Effector memory CD4-positive, alpha-beta T cell (primary cell): ENCODE measurements around the gene RPS24.
A peak's percentile ranks its signal among the peaks of the same experiment; 100 is the strongest.
"Not testable (repeated sequence)": the region's sequence is repeated elsewhere in the genome, so short reads cannot be mapped to it uniquely, and the experiment has no call there.

Source experiments
- DNase-seq, 3 donors: peaks; one replicate each; pipeline ENCODE4 v3.0.0-alpha.2; 2020
- H3K27ac ChIP-seq: 2 replicates; pipeline ENCODE4 v1.7.0; 2013; ENCODE audit warnings: mild to moderate bottlenecking, low read length, moderate library complexity; ENCODE audit not compliant: insufficient read depth, poor library complexity, severe bottlenecking
- H3K27me3 ChIP-seq: replicated peaks from 2 replicates; pipeline ENCODE4 v1.7.0; 2013; ENCODE audit warnings: mild to moderate bottlenecking, low read length; ENCODE audit not compliant: insufficient read depth, control insufficient read depth, poor library complexity, severe bottlenecking
- H3K36me3 ChIP-seq: 2 replicates; pipeline ENCODE4 v1.7.0; 2013; ENCODE audit warnings: mild to moderate bottlenecking, low read length, moderate library complexity; ENCODE audit not compliant: control insufficient read depth, insufficient read depth
- H3K4me1 ChIP-seq: 2 replicates; pipeline ENCODE4 v1.7.0; 2013; ENCODE audit warnings: low read length, mild to moderate bottlenecking; ENCODE audit not compliant: control insufficient read depth, insufficient read depth, poor library complexity, severe bottlenecking
- H3K4me3 ChIP-seq: 2 replicates; pipeline ENCODE4 v1.7.0; 2013; ENCODE audit warnings: low read length, low read depth, mild to moderate bottlenecking; ENCODE audit not compliant: insufficient read depth, poor library complexity, severe bottlenecking
- H3K9me3 ChIP-seq: 2 replicates; pipeline ENCODE4 v1.7.0; 2013; ENCODE audit warnings: mild to moderate bottlenecking, low read length, moderate library complexity; ENCODE audit not compliant: control insufficient read depth
- total RNA-seq, 3 donors: gene quantifications; one replicate each; lab custom pipeline; 2026; lab: John Stamatoyannopoulos, UW

RPS24 gene
- 544 to 798 (median 696) reads per million in 3 donors for total RNA-seq

DNA sequence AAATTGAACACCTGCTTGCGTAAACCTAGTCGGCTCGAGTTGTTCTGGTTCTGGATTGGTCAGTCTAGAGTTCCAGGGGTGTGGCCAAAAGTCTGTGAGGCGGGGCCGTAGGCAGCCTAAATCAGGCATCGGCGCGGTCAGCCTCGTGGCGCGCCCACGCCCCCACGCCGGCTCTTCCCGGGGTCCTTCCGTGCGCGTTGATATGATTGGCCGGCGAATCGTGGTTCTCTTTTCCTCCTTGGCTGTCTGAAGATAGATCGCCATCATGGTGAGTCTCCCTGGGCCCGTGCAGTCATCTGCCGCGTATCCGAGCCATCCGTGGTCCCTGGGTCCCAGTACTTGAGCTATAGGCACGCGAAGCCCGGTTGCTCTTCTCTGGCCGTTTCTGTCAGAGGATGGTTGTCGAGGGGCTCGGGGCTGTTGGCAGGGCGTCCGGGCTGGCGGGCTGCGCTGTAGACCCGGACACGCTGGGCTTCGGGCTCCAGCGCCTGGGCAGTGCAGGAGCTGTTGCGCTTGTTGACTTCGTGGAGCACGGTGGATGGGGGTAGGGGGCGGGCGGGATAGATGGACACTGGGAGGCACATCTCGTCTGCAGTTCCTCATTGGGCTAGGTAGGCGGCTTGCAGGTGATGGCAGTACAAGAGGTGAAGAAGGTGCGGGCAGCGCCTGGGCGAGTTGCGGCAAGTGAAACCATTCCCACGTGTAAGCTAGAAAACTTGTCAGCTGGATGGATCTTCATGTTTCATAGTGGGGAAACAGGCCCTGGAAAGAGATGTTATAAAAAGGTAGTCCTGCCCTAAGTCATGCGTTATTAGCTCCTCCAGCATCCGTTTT lies at the start of gene RPS24:
TSS of gene RPS24 (plus strand) at position 227 of the 834 bp plus-strand sequence. CDS start at position 266, 39 bp downstream.
- Histone ChIP-seq H3K4me3 (peak within 1 kb of the TSS; percentile 96), H3K27me3 (no peaks in the 10 kb centered on the region), H3K36me3 (peaks cover 37% of the 10 kb centered on the region), H3K27ac (peak within 1 kb of the TSS; percentile 54), H3K4me1 (peaks cover 36% of the 10 kb centered on the region), H3K9me3 (no peaks in the 10 kb centered on the region)
- DNase-seq = peak; percentile 87 to 90 (median 89)

DNA sequence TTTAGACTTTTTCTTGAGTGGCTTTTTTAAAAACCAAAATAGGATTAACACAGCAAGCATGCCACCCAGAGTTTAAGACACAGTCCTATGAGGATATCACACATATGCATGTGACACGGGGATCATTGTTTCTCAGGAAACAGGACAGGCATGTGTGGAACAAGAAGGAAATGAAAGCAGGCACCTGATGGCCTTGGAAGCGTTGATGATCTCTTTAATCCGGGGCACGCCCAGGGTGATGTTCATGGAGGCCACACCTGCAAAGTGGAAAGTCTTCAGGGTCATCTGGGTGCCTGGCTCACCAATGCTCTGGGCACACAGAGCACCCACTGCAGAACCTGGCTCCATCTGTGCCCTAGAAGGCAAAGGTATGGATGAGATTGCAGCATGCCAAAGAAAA lies 48.7 kb upstream of the RPS24 start:
- Histone ChIP-seq H3K27me3 (no peaks in the 10 kb centered on the region), H3K36me3 (peaks cover 87% of the 10 kb centered on the region), H3K4me3 (no peak overlapping the region), H3K4me1 (no peaks in the 10 kb centered on the region), H3K27ac (no peak overlapping the region), H3K9me3 (no peaks in the 10 kb centered on the region)
- no peak for DNase-seq

DNA sequence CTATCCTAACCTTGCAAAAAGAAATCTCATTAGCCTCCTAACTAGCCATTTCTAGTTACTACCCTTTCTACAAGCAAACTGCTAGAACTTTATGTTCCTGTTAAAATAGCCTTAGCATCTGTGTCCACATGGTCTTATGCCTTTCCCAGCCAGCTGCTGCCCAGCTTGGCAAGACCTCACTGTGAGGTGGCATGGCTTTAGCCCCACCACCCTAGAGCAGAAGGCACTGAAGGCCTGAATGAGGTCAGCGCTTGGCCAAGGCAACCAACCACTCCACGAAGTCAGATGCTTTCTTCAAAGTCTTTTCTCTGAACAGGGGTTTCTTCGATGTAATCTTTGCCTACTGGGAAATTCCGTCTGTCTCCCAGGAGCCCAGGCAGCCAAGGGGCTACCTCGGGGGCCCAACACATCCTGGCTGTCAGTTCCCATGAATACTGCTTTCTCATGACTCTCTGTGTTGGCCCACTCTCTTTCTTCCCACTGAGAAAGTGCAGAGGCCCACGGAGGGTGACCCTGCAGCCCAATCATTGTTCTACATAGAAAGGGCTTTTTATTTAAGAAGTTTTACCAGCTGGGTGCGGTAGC lies 45.9 kb upstream of the RPS24 start:
- no peak for DNase-seq
- Histone ChIP-seq H3K4me3 (no peak overlapping the region), H3K36me3 (peaks cover 79% of the 10 kb centered on the region), H3K4me1 (no peaks in the 10 kb centered on the region), H3K27me3 (no peaks in the 10 kb centered on the region), H3K27ac (no peak overlapping the region), H3K9me3 (no peaks in the 10 kb centered on the region)

DNA sequence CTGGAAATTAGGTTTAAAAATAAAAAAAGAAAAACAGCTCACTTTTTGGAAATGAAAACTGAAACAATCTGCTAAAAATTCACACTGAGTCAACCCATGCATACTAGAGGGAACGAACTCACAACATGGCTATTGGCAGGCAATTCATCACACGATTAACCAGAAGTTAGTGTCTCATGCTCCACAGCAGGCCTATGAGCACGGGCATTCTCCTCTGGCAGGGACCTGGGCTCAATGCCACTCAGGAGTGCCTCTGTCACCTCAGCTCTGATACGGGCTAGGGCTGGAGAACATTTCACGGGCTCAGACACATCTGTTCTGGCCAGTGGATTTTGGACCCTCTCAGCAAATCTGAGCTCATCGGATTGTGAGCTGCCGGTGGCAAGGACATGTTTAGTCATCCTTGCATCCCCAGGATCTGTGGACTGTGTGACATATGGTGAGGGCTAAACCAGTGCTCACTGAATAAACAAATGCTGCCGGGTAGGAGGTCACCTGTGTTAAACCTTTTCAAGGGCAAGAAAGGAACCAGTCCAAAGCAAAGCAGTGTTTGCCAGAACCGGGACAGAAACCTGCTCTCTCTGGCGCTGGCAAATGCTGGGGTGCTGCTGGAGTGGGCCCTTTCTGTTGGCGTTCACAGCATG lies 44.5 kb upstream of the RPS24 start:
- no peaks in the 10 kb centered on the region for H3K9me3 ChIP-seq
- no peak for DNase-seq
- peaks cover 85% of the 10 kb centered on the region for H3K36me3 ChIP-seq
- H3K4me1 ChIP-seq = no peaks in the 10 kb centered on the region
- no peak overlapping the region for H3K4me3 ChIP-seq
- no peaks in the 10 kb centered on the region for H3K27me3 ChIP-seq
- no peak overlapping the region for H3K27ac ChIP-seq

DNA sequence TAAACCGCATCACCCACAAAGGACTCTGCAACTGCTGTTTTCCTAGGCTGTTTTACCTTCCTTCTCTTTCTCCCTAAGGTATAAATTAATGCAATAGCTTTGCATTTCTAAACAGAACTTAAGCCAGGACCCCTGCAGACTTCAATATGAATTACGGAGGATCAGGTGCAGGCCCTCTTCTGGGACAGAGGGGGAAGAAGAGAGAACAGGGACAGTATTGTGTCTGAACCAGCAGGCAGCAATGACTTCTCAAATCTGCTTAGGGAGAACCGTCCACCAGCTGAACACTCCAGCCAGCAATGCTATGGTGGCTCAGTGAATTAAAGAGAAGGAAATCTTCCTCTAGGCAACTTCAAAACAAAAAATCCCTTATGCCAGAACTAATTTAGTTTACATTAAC lies 40.0 kb upstream of the RPS24 start:
- no peaks in the 10 kb centered on the region for H3K9me3 ChIP-seq
- H3K4me3 ChIP-seq = no peak overlapping the region

DNA sequence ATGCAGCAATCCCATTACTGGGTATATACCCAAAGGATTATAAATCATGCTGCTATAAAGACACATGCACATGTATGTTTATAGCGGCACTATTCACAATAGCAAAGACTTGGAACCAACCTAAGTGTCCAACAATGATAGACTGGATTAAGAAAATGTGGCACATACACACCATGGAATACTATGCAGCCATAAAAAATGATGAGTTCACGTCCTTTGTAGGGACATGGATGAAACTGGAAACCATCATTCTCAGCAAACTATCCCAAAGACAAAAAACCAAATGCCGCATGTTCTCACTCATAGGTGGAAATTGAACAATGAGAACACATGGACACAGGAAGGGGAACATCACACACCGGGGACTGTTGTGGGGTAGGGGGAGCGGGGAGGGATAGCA lies 34.9 kb upstream of the RPS24 start:
- not testable (repeated sequence) for H3K4me3 ChIP-seq, H3K4me1 ChIP-seq, H3K27me3 ChIP-seq, H3K27ac ChIP-seq, H3K9me3 ChIP-seq, DNase-seq
- H3K36me3 ChIP-seq = peaks cover 52% of the 10 kb centered on the region

More for the DNA sequence above, 40.0 kb upstream of the RPS24 start:
- Histone ChIP-seq H3K36me3 (peaks cover 46% of the 10 kb centered on the region), H3K27ac (no peak overlapping the region), H3K4me1 (no peaks in the 10 kb centered on the region), H3K27me3 (no peaks in the 10 kb centered on the region)
- DNase-seq = no peak

DNA sequence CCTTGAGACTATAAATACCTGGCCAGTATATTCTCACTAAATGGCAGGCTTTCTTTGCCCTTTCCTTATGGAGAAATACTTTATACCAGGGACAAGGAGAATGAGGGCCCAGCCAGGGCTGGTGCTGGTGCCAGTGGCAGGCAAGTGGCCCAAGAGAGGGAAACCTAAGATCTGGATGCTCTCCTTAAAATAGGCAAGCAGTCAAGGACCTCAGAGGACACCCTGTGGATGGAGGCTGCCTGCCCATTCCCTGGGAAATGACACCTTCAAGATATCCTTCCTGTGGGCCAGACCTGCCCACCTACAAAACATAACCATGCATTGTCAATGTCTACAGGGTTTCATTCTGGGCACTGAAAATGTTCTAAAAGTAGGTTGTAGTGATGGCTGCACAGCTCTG lies 33.5 kb upstream of the RPS24 start:
- H3K27me3 ChIP-seq = no peaks in the 10 kb centered on the region
- peaks cover 60% of the 10 kb centered on the region for H3K36me3 ChIP-seq
- H3K27ac ChIP-seq = no peak overlapping the region
- no peaks in the 10 kb centered on the region for H3K9me3 ChIP-seq
- no peak for DNase-seq
- no peaks in the 10 kb centered on the region for H3K4me1 ChIP-seq
- no peak overlapping the region for H3K4me3 ChIP-seq

DNA sequence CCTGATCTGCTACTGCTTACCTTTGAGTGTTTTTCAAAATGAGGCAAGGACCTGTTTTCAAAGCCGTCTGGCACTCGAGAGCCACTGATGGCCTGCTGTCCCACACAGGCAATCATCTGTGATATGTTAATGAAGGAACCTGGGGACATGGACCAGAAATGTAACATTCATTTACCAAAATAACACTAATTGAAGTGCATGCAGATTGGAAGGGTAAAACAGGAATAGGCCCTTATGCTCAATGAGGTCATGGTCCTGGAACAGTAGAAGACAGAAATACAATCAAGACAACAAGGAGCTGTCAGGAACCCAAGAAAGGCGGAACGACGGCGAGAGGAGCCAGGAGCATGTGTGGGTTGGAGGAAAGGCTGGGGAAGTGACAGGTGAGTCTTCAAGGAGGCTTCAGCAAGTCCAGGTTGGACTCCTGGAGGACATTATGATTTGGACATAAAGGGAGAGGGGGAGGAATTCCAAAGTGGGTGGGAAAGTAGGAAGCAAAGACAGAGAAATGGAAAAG lies 32.6 kb upstream of the RPS24 start:
- Histone ChIP-seq H3K27me3 (no peaks in the 10 kb centered on the region), H3K9me3 (no peaks in the 10 kb centered on the region), H3K36me3 (peaks cover 67% of the 10 kb centered on the region), H3K4me1 (no peaks in the 10 kb centered on the region), H3K27ac (no peak overlapping the region), H3K4me3 (no peak overlapping the region)
- DNase-seq = no peak

DNA sequence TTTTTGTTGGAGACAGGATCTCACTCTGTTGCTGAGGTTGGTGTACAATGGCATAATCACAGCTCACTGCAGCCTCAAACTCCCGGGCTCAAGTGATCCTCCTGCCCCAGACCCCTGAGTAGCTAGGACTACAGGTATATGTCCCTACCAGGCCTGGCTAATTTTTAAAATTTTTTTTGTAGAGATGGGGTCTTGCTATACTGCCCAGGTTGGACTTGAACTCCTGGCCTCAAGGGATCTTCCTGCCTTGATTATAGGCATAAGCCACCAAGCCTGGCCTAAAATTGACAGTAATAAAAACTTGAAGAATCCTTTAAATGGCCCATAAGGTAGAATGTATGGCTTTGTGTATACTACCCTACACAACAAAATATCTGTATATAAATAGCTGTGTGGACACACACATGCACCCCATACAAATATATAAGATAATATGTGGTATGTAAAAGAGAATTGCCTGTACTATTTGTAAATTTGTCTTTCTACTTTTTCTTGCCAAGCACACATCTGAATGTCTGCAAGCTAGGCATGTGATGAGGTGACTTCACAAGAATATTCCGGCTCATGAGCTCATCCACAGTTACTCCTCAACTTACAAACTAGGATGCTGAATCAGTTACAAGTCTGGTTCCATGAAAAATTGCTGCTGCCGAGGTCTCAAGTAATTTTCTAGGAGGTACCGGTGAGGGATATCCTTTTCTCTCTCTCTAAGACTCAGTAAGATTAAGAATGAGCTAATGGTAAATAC lies 30.9 kb upstream of the RPS24 start:
- H3K4me1 ChIP-seq = no peaks in the 10 kb centered on the region
- peaks cover 80% of the 10 kb centered on the region for H3K36me3 ChIP-seq
- no peak overlapping the region for H3K4me3 ChIP-seq
- H3K27ac ChIP-seq = no peak overlapping the region
- DNase-seq = no peak
- no peaks in the 10 kb centered on the region for H3K27me3 ChIP-seq
- no peaks in the 10 kb centered on the region for H3K9me3 ChIP-seq
